ENCODE measurements around the gene ATL1. TPM values are rescaled to one million over a fixed set of nuclear protein-coding genes. Genes with fewer than 3 reads are reported as not detected.

ATL1 gene
- polyA plus RNA-seq, 3 donors: 1.6 to 4.1 (median 2.9) TPM

- H3K27ac ChIP-seq (ENCODE audit: low read depth, low read length): no peak overlapping the region
- 84 to 98% (median 96%) methylated on average over 4 of the region's 4 CpGs for WGBS, 3 donors
Observed at GRCh38 chr14:50669441-50669986, 109.6 kb downstream of the ATL1 start.

GRCh38 chr14:50670196-50670865, 110.4 kb downstream of the ATL1 start:
- 77 to 89% (median 87%) methylated on average over 10 of the region's 10 CpGs for WGBS, 3 donors
- H3K27ac ChIP-seq (ENCODE audit: low read depth, low read length): no peak overlapping the region

GRCh38 chr14:50670866-50671256, 110.9 kb downstream of the ATL1 start:
- 86 to 93% (median 90%) methylated on average over 6 of the region's 6 CpGs for WGBS, 3 donors
- no peak overlapping the region for H3K27ac ChIP-seq (ENCODE audit: low read depth, low read length)

GRCh38 chr14:50675597-50675996, 115.7 kb downstream of the ATL1 start:
- 81 to 90% (median 89%) methylated on average over 2 of the region's 2 CpGs for WGBS, 3 donors

DNA sequence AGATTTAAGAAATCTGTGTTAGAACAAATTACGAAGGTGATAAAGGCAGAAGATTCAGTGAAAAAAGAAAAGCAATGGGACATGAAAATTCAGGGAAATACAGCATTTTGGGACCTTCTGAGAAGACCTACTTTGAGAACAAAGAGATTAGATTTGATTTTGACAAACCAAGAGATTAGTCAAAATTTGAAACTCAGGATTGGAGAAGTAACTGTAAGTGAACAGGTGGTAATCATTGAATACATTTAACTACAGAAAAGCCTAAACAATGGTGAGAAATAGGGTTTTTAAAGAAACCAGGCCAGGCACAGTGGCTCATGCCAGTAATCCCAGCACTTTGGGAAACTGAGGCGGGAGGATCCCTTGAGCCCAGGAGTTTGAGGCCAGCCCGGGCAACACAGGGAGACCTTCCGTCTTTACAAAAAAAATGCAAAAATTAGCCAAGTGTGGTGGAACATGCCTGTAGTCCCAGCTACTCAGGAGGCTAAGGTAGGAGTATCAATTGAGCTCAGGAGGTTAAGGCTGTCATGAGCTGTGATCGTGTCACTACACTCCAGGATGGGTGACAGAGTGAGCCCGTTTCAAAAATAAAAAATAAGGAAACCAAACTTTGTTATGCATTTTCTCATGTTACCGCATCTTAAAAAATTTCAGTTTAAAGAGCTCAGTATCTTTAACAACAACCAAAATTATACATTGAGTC, 117.0 kb downstream of the ATL1 start:
- 74 to 92% (median 76%) methylated on average over 7 of the region's 7 CpGs for WGBS, 3 donors
- no peak overlapping the region for H3K27ac ChIP-seq (ENCODE audit: low read depth, low read length)

More at GRCh38 chr14:50675597-50675996, 115.7 kb downstream of the ATL1 start:
- no peak overlapping the region for H3K27ac ChIP-seq (ENCODE audit: low read depth, low read length)

DNA sequence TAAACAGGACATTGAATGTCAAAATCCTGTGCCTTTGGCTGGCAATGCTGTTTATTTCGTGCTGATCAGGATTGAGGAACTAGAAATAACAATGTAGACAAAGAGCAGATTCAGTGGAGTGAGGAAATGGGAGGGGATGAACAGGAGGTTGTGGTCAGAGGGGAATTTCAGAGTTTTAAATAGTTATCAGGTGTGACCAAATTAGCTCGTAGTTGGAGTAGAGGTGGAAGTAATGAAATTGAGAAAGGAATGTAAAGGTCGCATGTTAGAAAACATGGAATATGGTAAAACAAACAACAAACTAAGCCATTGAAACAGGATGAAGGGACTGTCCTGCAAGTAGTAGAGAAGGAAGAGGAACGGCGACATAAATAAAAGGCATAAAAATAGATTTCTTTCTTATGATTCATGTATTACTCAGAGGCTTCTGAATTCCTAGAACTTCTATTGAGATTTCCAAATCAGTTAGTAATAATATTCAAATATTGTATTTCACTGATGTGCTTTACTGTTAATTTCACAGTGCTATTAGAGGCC, 117.7 kb downstream of the ATL1 start:
- H3K27ac ChIP-seq (ENCODE audit: low read depth, low read length): no peak overlapping the region
- 23 to 61% (median 24%) methylated on average over 5 of the region's 5 CpGs for WGBS, 3 donors

DNA sequence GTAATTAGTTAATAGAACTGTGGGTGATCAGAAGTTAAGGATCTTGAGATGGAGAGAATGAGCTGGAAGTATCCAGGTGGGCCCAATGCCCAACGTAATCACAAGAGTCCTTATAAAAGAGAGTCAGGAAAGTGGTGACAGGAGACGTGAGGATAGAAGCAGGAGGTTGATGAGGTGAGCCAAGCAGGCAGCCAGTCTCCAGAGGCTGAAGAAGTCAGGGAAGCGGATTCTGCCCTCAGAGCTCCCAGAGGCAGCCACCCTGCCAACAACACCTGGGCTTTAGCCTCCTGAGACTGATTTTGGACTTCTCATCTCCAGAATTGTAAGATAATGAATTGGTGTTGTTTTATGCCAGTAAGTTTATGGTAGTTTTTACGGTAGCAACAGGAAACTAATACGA, 118.2 kb downstream of the ATL1 start:
- WGBS, 3 donors: 69 to 85% (median 75%) methylated on average over 5 of the region's 5 CpGs
- no peak overlapping the region for H3K27ac ChIP-seq (ENCODE audit: low read depth, low read length)

GRCh38 chr14:50679674-50680073, 119.7 kb downstream of the ATL1 start:
- H3K27ac ChIP-seq (ENCODE audit: low read depth, low read length): no peak overlapping the region

Other genes with a start within 250 kb of the ATL1 start
- 1 to 10 TPM; 1.8 to 4.2 (median 3.3) TPM for gene L2HGDH, start 247.9 kb upstream of the ATL1 start, polyA plus RNA-seq
- 10 to 100 TPM; 12.4 to 24.0 (median 14.6) TPM for gene DMAC2L, start 247.8 kb upstream of the ATL1 start, polyA plus RNA-seq
- 1 to 10 TPM; 1.2 to 9.7 (median 5.0) TPM for gene CDKL1, start 163.3 kb upstream of the ATL1 start, polyA plus RNA-seq
- gene MAP4K5, start 27.6 kb upstream of the ATL1 start, polyA plus RNA-seq: 10 to 100 TPM; 13.0 to 23.6 (median 20.6) TPM
- 10 to 100 TPM; 21.5 to 39.7 (median 36.7) TPM for gene SAV1, start 108.2 kb downstream of the ATL1 start, polyA plus RNA-seq

Measured in adipose tissue (tissue), 3 donors.